Measurements from ENCODE around the gene ANKRD9. TPM values are rescaled to one million over a fixed set of nuclear protein-coding genes. Genes with fewer than 3 reads are reported as not detected.

Gene ANKRD9
- total RNA-seq, 1 donor from 2014 or later = 26.5 TPM

DNA sequence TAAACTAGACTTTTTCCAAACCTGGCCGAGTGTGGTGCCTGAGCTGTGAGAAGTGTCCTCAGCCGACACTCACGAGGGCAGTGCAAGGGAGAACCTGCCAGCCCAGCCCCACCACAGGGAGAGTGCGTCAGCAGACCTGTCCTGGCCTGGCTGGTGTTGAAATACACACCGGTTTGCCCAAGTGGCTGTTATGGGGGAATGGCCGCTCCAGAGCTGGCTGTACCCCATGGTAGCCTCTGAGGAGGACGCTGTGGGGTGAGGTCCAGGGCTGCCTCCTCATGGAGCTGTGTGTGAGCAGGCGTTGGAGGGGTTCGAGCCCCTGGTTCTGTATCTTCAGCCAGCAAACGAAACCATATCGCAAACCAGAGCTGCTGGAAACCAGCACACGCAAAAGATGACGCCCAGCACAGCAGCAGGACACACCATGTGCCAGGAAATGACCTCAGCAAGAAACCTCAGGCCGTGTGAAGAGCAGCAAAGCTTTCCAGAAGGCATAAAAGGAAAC is 9.4 kb downstream of the ANKRD9 start:
- no peak for DNase-seq (ENCODE audit: low spot score, unreplicated experiment)
- no peak for TF ChIP-seq CTCF (IDR thresholded peaks at IDR 0.05; ENCODE audit: unreplicated experiment)
- Mint-ChIP-seq H3K4me1 (ENCODE audit: low read depth) (no peaks in the 10 kb centered on the region), H3K27ac (no peak overlapping the region), H3K9me3 (ENCODE audit: low read depth) (no peaks in the 10 kb centered on the region), H3K4me3 (ENCODE audit: low read depth) (no peak overlapping the region), H3K27me3 (no peaks in the 10 kb centered on the region), H3K36me3 (ENCODE audit: insufficient read depth) (peaks cover 3% of the 10 kb centered on the region)

- no peak for TF ChIP-seq CTCF (IDR thresholded peaks at IDR 0.05; ENCODE audit: unreplicated experiment)
- H3K36me3 Mint-ChIP-seq (ENCODE audit: insufficient read depth) = peaks cover 3% of the 10 kb centered on the region
- no peaks in the 10 kb centered on the region for H3K9me3 Mint-ChIP-seq (ENCODE audit: low read depth)
- no peak overlapping the region for H3K27ac Mint-ChIP-seq
- DNase-seq (ENCODE audit: low spot score, unreplicated experiment) = no peak
- H3K4me1 Mint-ChIP-seq (ENCODE audit: low read depth) = no peaks in the 10 kb centered on the region
- H3K4me3 Mint-ChIP-seq (ENCODE audit: low read depth) = no peak overlapping the region
- no peaks in the 10 kb centered on the region for H3K27me3 Mint-ChIP-seq
These were observed 10.0 kb downstream of the ANKRD9 start for GRCh38 chr14:102499401-102500157.

- no peak for TF ChIP-seq CTCF (IDR thresholded peaks at IDR 0.05; ENCODE audit: unreplicated experiment)
- Mint-ChIP-seq H3K27ac (no peak overlapping the region), H3K4me3 (ENCODE audit: low read depth) (no peak overlapping the region)
These were observed 10.8 kb downstream of the ANKRD9 start for GRCh38 chr14:102498678-102499265.

GRCh38 chr14:102497998-102498677 is 11.4 kb downstream of the ANKRD9 start:
- H3K36me3 Mint-ChIP-seq (ENCODE audit: insufficient read depth) = peaks cover 3% of the 10 kb centered on the region
- no peaks in the 10 kb centered on the region for H3K4me1 Mint-ChIP-seq (ENCODE audit: low read depth)
- peak; percentile 24 for TF ChIP-seq CTCF (IDR thresholded peaks at IDR 0.05; ENCODE audit: unreplicated experiment)
- H3K27ac Mint-ChIP-seq = no peak overlapping the region
- DNase-seq (ENCODE audit: low spot score, unreplicated experiment) = no peak
- no peaks in the 10 kb centered on the region for H3K27me3 Mint-ChIP-seq
- no peak overlapping the region for H3K4me3 Mint-ChIP-seq (ENCODE audit: low read depth)
- H3K9me3 Mint-ChIP-seq (ENCODE audit: low read depth) = no peaks in the 10 kb centered on the region

More at GRCh38 chr14:102498678-102499265, 10.8 kb downstream of the ANKRD9 start:
- H3K4me1 Mint-ChIP-seq (ENCODE audit: low read depth) = no peaks in the 10 kb centered on the region
- no peaks in the 10 kb centered on the region for H3K27me3 Mint-ChIP-seq
- peaks cover 3% of the 10 kb centered on the region for H3K36me3 Mint-ChIP-seq (ENCODE audit: insufficient read depth)
- H3K9me3 Mint-ChIP-seq (ENCODE audit: low read depth) = no peaks in the 10 kb centered on the region
- DNase-seq (ENCODE audit: low spot score, unreplicated experiment) = no peak

Measured in progenitor cell of endocrine pancreas (in vitro differentiated cells).